Smooth muscle cell (in vitro differentiated cells): ENCODE results near the gene BLTP3B. TPM values are rescaled to one million over a fixed set of nuclear protein-coding genes. Genes with fewer than 3 reads are reported as not detected.

Source experiments
- DNase-seq: peaks from one replicate; lab custom pipeline; 2025; ENCODE audit not compliant: unreplicated experiment; lab: John Stamatoyannopoulos, UW
- H2AFZ ChIP-seq: fragments of 200-600 bp; sonication (generic); 2 replicates; pipeline ENCODE4 v1.6.0; 2016; ENCODE audit warnings: antibody characterized with exemption, low read depth, mild to moderate bottlenecking
- H3F3A ChIP-seq: fragments of 200-600 bp; sonication (generic); 2 replicates; pipeline ENCODE4 v1.6.0; 2017; ENCODE audit warnings: antibody characterized with exemption, low read depth
- H3K27ac ChIP-seq: fragments of 200-600 bp; sonication (generic); 2 replicates; pipeline ENCODE4 v1.5.1; 2016; ENCODE audit warnings: low read depth, mild to moderate bottlenecking
- H3K27me3 ChIP-seq: fragments of 200-600 bp; sonication (generic); 2 replicates; pipeline ENCODE4 v1.6.1; 2016; ENCODE audit warnings: low read depth, mild to moderate bottlenecking
- H3K36me3 ChIP-seq: fragments of 200-600 bp; sonication (generic); 2 replicates; pipeline ENCODE4 v1.5.1; 2016; ENCODE audit warnings: low read depth
- H3K4me1 ChIP-seq: fragments of 200-600 bp; sonication (generic); 2 replicates; pipeline ENCODE4 v1.5.1; 2016; ENCODE audit warnings: low read depth
- H3K4me2 ChIP-seq: fragments of 200-600 bp; sonication (generic); 2 replicates; pipeline ENCODE4 v1.6.0; 2016; ENCODE audit warnings: mild to moderate bottlenecking
- H3K4me3 ChIP-seq: fragments of 200-600 bp; sonication (generic); 2 replicates; pipeline ENCODE4 v1.5.1; 2016; ENCODE audit warnings: mild to moderate bottlenecking
- H3K79me2 ChIP-seq: fragments of 200-600 bp; sonication (generic); 2 replicates; pipeline ENCODE4 v1.6.0; 2016; ENCODE audit warnings: low read depth, mild to moderate bottlenecking
- H3K9ac ChIP-seq: fragments of 200-600 bp; sonication (generic); 2 replicates; pipeline ENCODE4 v1.6.0; 2016; ENCODE audit warnings: low read depth
- H3K9me3 ChIP-seq: fragments of 200-600 bp; sonication (generic); replicated peaks from 2 replicates; pipeline ENCODE4 v1.5.1; 2016; ENCODE audit warnings: low read depth
- H4K20me1 ChIP-seq: fragments of 200-600 bp; sonication (generic); 2 replicates; pipeline ENCODE4 v1.6.0; 2016; ENCODE audit warnings: low read depth
- CTCF ChIP-seq: fragments of 200-600 bp; sonication (generic); IDR thresholded peaks from 2 replicates; pipeline ENCODE4 v1.5.1; 2017; ENCODE audit warnings: borderline replicate concordance, mild to moderate bottlenecking, antibody characterized with exemption; ENCODE audit not compliant: insufficient read depth, poor library complexity, severe bottlenecking
- WGBS: methylation state at CpG from one replicate; pipeline ENCODE4 v1.1.7; 2016; ENCODE audit warnings: low lambda C conversion rate; 5-methylcytosine and 5-hydroxymethylcytosine counted together
- polyA plus RNA-seq: library from polyadenylated mRNA; unstranded; fragments of >200 nt; fragmentation: Nextera tagmentation; extraction: Ambion mirVana; gene quantifications from 2 replicates; pipeline ENCODE4 v1.2.1, GENCODE V29; 2016
- total RNA-seq: library from RNA; depleted of rRNA; stranded (reverse); fragments of >200 nt; gene quantifications from 2 replicates; pipeline ENCODE4 v1.2.3, GENCODE V29; 2014

BLTP3B gene
- total and polyA plus RNA-seq, 2 experiments from 2014 or later: 8.5 to 34.0 TPM

GRCh38 chr12:100187857-100188519, 45.3 kb upstream of the BLTP3B start:
- Histone ChIP-seq H3K4me1 (no peaks in the 10 kb centered on the region), H3K4me3 (no peak overlapping the region), H3K27me3 (no peaks in the 10 kb centered on the region), H3K4me2 (no peak overlapping the region), H3K27ac (no peak overlapping the region), H3F3A (no peaks in the 10 kb centered on the region), H2AFZ (no peak overlapping the region), H3K36me3 (no peaks in the 10 kb centered on the region), H3K79me2 (no peaks in the 10 kb centered on the region), H3K9me3 (no peaks in the 10 kb centered on the region), H4K20me1 (no peaks in the 10 kb centered on the region), H3K9ac (no peak overlapping the region)
- TF ChIP-seq CTCF: no peak
- DNase-seq: no peak
- WGBS: 92% methylated on average over 5 of the region's 5 CpGs

- H2AFZ ChIP-seq: no peak overlapping the region
- H3F3A ChIP-seq: no peaks in the 10 kb centered on the region
- no peak overlapping the region for H3K4me3 ChIP-seq
- no peak overlapping the region for H3K4me2 ChIP-seq
- TF ChIP-seq CTCF: no peak
- H3K36me3 ChIP-seq: no peaks in the 10 kb centered on the region
- no peak overlapping the region for H3K9ac ChIP-seq
- H3K4me1 ChIP-seq: no peaks in the 10 kb centered on the region
- DNase-seq: no peak
- H3K79me2 ChIP-seq: no peaks in the 10 kb centered on the region
- H4K20me1 ChIP-seq: no peaks in the 10 kb centered on the region
- no peaks in the 10 kb centered on the region for H3K9me3 ChIP-seq
- 93% methylated on average over 5 of the region's 5 CpGs for whole genome bisulfite sequencing
- H3K27me3 ChIP-seq: no peaks in the 10 kb centered on the region
- H3K27ac ChIP-seq: no peak overlapping the region
Measured at GRCh38 chr12:100187068-100187467, 44.4 kb upstream of the BLTP3B start.

- Histone ChIP-seq H3K9me3 (no peaks in the 10 kb centered on the region), H4K20me1 (no peaks in the 10 kb centered on the region), H3K9ac (no peak overlapping the region), H3K36me3 (no peaks in the 10 kb centered on the region), H3K4me3 (no peak overlapping the region), H3K4me1 (no peaks in the 10 kb centered on the region), H3K27ac (no peak overlapping the region), H2AFZ (no peak overlapping the region), H3K27me3 (no peaks in the 10 kb centered on the region), H3K79me2 (no peaks in the 10 kb centered on the region), H3F3A (no peaks in the 10 kb centered on the region), H3K4me2 (no peak overlapping the region)
- no peak for DNase-seq
- no peak for TF ChIP-seq CTCF
- 67% methylated on average over 6 of the region's 6 CpGs for WGBS
Measured at GRCh38 chr12:100186071-100186470, 43.4 kb upstream of the BLTP3B start.

- Histone ChIP-seq H3K4me2 (no peak overlapping the region), H3K27me3 (no peaks in the 10 kb centered on the region), H4K20me1 (no peaks in the 10 kb centered on the region), H3K4me1 (no peaks in the 10 kb centered on the region), H2AFZ (no peak overlapping the region), H3K9me3 (no peaks in the 10 kb centered on the region), H3K4me3 (no peak overlapping the region), H3K27ac (no peak overlapping the region), H3K36me3 (no peaks in the 10 kb centered on the region), H3K9ac (no peak overlapping the region), H3K79me2 (no peaks in the 10 kb centered on the region), H3F3A (no peaks in the 10 kb centered on the region)
- no peak for DNase-seq
- TF ChIP-seq CTCF: no peak
- WGBS: 75% methylated on average over 5 of the region's 5 CpGs
Measured at GRCh38 chr12:100185361-100185894, 42.8 kb upstream of the BLTP3B start.
